ENCODE results near the gene CFAP61. TPM values are rescaled to one million over a fixed set of nuclear protein-coding genes. Genes with fewer than 3 reads are reported as not detected.

The CFAP61 gene
- total RNA-seq, 1 donor from 2014 or later, result 73.4 TPM

- DNase-seq (ENCODE audit: low spot score), result no peak
- intact Hi-C loops (cut with DNase I), result no loop called here
These were observed 28.9 kb upstream of the CFAP61 start for GRCh38 chr20:20023395-20023794.

GRCh38 chr20:20024942-20025341, 27.4 kb upstream of the CFAP61 start:
- no peak for DNase-seq (ENCODE audit: low spot score)
- intact Hi-C loops (cut with DNase I), result no loop called here

GRCh38 chr20:20027284-20027683, 25.0 kb upstream of the CFAP61 start:
- no peak for DNase-seq (ENCODE audit: low spot score)
- intact Hi-C loops (cut with DNase I), result no loop called here

DNA sequence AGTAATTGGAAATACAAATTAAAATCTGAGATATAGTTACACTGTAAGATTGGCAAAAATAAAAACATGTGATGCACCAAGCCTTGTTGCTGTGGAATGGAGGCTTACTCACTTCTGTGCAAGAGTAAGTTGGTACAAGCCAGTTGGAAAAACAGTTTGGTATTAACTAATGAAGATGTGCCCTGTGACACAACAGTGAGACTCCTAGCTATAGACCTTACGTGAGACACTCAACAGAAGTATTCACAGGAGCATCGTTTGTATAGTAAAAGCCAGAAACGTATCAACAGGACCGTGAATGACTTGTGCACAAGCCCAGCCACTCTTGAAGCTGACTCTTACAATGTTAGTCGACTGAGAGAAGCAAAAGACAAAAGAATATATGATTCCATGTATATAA, 20.5 kb upstream of the CFAP61 start:
- no peak for DNase-seq (ENCODE audit: low spot score)
- intact Hi-C loops (cut with DNase I), result no loop called here

DNA sequence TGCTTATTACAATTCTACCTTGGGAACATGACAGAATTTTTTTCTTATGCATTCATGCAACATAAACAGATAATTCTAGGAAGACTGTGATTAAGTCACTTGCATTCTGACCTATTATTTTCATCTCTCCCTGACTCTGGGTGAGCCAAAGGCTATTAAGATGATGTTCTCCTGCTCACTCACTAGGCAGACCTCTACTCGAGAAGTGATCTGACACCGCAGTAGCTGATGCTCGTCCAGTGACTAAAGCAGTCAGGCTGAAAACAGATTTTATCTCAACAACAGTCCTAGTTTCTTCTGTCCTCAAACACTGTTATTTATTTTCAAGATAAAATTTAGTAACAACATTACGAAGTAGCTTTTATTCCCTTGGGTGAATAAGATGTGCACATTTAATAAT, 17.8 kb upstream of the CFAP61 start:
- DNase-seq (ENCODE audit: low spot score), result no peak
- intact Hi-C loops (cut with DNase I), result no loop called here

DNA sequence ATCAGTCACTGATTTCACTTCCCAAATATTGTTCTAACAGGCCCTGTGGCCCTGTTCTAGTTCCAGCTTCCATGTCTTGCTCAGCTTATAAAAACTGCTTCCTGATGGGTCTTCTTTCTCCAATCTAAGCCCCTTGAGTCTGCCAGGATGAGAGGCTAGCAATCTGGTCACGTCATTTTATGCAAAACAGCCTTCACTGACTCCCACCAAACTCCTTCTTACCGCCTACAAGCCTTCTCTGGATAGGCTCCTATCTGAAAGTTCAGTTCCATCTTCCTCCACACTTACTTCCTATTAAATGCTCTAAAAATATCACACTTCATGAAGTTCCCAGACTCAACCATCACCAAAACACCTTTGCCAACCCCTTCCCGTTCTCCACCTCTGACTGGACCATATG, 15.6 kb upstream of the CFAP61 start:
- no peak for DNase-seq (ENCODE audit: low spot score)
- intact Hi-C loops (cut with DNase I), result no loop called here

- DNase-seq (ENCODE audit: low spot score), result no peak
- intact Hi-C loops (cut with DNase I), result no loop called here
These were observed 14.4 kb upstream of the CFAP61 start for GRCh38 chr20:20037960-20038359.

GRCh38 chr20:20038586-20038985, 13.7 kb upstream of the CFAP61 start:
- no peak for DNase-seq (ENCODE audit: low spot score)
- intact Hi-C loops (cut with DNase I), result no loop called here

GRCh38 chr20:20039752-20040387, 12.5 kb upstream of the CFAP61 start:
- intact Hi-C loops (cut with DNase I), result no loop called here
- DNase-seq (ENCODE audit: low spot score), result no peak

DNA sequence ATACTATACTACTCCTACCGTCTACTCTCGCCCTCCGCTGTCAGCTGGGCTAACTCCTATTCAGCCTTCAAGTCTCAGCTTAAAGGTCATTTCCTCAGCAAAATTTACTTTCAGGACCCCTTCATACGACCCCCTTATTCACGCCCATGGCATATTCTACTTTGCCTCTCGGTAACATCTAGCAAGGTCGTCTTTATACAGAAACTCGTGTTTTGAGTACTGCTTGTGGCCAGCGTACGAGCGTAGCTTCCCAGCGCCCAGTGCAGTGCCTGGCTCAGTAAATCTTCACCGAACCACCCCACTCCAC, 612 bp upstream of the CFAP61 start:
- no peak for DNase-seq (ENCODE audit: low spot score)
- intact Hi-C loops (cut with DNase I), result no loop called here

DNA sequence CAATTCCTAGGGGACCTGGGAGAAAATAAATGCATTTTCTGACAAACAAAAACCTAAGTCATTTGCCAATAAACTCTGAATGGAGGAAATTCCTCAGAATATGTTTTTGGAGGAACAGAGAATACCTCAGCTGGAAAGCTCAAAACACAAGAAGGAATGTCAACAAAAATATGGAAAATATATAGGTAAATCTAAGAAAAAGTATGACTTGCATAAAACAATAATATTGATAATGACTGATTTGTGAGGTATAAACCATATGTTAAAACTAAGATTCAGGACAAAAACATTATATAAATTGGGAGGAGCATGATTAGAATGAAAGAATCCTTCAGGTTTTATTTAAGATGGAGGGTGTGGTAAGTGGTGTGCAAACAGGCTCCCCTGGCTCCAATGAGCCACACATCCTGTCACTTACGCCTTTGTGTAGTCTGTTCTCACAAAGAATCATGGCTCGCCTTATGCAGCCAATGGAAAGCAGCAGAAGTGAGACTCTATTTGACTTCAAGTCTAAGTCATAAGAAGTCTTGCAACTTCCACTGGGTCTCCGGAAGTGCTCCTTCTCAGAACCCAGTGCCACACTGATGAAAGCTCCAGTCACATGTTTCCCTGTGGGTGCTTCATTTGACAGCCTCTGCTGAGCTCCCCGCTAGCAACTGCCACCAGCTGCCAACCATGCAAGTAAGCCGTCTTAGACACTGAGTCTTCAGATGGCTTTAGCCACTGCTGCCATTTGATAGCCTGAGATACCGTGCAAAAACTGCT, 8.1 kb downstream of the CFAP61 start:
- no peak for DNase-seq (ENCODE audit: low spot score)
- intact Hi-C loops (cut with DNase I), result no loop called here

DNA sequence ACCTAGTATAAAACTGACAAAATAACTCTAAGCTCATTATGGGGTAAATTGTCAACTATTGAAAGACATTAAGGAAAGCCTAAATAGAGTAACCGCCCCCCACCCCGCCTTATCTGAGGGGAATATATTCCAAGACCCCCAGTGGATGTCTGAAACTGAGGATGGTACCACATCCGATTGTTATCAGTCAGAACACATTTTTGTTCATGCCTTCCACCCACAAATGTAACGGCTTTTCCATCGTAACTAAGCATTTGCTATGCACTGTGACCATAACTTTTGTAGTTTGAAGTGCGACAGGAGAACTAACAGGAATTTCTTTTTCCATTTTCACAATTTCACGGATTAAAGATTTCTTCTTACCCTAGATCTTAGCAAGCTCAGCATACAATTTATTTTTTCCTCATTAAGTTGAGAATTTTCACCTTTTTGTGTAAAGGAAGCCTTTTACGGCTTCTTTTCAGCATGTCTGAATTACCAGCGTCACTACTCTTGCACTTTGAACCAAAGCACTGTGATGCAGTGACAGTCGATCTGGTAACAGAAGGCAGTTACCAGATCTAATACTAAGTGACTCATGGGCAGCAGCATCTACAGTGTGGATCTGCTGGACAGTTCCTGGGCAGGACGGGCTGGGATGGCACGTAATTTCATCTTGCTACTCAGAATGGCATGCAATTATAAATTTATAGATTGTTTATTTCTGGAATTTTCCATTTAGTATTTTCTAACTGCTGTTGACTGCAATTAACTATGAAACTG, 11.8 kb downstream of the CFAP61 start:
- intact Hi-C loops (cut with DNase I), result no loop called here
- DNase-seq (ENCODE audit: low spot score), result no peak

- no peak for DNase-seq (ENCODE audit: low spot score)
- intact Hi-C loops (cut with DNase I), result no loop called here
These were observed 13.0 kb downstream of the CFAP61 start for GRCh38 chr20:20065361-20065760.

DNA sequence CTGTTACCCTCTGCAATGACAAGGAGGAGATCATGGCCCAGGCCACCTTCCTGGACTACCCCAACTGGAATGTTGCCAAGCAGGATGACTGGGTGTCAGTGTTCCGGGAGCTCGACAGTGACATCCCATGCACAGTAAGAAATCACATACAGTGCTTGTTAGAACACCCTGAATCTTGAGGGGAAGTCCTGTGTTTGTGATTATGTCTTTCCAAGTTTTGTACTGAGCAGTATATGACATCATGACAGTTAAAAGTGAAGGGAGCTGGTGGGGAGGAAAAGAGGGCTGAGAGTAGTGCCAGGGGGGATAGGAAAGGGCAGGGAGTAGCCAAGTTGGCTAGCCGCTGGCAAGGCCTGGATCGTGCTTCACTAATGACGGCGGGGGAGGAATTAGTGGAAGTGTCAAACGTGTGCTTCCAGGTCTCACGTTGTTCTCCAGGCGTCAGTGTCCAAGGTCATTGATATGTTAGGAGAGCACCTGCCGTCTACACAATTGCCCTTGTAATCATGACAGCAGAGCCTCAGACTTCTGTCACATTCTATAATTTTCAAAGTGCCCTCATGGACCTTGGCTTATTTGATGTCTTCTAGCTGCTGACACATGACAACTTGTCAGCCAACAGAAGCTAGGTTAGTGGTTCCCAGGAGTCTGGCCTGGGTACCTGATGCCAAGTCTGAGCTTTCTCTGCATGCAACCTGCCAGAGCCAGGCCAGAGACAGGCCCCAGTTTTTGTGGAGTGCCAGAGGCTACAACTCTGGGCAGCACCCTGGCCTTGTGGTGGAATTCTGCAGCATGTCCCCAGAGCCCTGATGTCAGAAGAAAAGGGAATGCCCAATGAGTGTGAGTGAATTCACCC, 18.8 kb downstream of the CFAP61 start:
- no peak for DNase-seq (ENCODE audit: low spot score)
- intact Hi-C loops (cut with DNase I), result no loop called here

DNA sequence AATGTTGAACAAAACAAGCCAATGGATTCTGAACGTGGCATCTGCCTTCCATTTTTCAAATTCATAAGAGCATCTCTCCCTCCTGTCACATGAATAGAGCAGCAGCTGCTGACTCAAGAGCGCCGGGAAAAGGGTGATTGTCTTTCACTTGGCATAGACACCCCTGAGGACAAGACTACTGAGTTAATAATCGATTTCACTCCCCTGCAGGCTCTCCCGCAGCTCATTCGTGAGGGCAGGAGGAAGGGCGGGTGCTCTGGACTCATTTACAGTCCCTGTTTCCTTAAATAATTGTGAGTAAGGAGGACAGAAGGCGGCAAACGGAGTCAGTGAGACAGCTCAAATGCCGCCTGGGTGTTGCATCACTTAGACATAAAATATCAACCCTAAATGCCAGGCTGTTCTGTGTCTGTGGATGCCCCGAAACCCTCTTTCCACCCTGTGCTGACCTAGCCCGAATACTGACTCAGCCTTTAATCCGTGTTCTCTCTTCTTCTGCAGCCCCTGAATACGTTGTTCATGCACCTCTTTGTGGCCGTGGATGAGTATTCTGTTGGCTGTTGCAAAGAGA, 21.6 kb downstream of the CFAP61 start:
- intact Hi-C loops (cut with DNase I), result no loop called here
- no peak for DNase-seq (ENCODE audit: low spot score)

GRCh38 chr20:20075032-20075431, 22.7 kb downstream of the CFAP61 start:
- no peak for DNase-seq (ENCODE audit: low spot score)
- intact Hi-C loops (cut with DNase I), result no loop called here

DNA sequence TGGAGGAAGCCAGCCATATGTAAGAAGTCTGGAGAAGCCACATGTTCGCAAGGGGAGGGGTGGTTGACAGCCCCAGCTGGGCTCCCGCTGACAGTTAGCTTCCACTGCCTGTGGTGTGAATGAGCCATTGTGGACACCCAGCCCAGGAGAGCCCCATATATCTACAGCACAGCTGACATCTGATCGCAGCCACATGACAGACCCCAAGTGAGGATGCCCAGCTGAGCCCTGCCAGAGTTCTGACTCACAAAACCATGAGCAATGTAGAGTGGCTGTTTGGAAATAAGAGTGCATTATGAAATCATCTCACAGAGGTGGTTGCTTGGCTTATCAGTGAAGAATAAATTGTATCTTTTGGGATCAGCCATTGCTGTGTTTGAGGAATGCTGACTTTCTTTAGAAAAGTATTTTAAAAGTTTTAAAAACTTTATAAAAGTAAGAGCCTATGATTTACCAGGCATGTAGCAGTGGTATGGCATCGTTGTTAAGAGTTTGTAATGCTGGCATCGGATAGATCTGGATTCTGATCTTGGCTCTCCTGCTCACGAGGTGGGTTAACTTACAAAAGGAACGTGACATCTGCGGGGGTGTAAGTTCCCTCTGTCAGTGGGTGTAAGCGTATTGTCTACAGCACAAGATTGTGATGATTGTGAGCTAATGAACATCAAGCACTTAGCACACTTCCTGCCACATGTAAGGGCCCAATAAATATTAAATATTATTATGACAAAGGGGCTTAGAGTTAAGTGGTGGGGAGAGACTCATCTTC, 24.1 kb downstream of the CFAP61 start:
- no peak for DNase-seq (ENCODE audit: low spot score)
- intact Hi-C loops (cut with DNase I), result no loop called here

DNA sequence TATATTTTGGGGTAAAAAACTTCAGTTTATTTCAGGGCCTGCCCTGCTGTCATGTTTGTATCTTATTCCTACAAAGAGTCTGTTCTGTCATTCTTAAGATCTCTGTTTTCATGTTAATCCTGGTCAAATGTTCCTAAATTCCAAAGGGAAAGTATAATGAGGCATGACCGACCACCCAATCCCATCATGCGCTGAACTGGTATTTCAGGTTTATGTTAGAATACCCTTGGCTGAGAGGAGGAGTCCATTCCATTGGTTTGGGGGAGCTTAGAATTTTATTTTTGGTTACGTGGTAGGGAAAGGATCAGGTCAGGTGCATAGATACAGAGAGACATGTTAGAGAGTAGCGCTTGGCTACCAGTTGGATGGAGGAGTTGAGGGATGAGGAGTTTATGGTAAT, 25.7 kb downstream of the CFAP61 start:
- intact Hi-C loops (cut with DNase I), result no loop called here
- no peak for DNase-seq (ENCODE audit: low spot score)
